ENCODE data around the gene TIGD1.

Gene TIGD1

GRCh38 chr2:232588031-232588430, 37.7 kb upstream of the TIGD1 start:
- TF ChIP-seq CTCF (IDR thresholded peaks at IDR 0.05; ENCODE audit: low read depth, low read length), result no peak
- H3K4me3 ChIP-seq (ENCODE audit: low read depth, low read length), result no peak overlapping the region

- no peak for TF ChIP-seq CTCF (IDR thresholded peaks at IDR 0.05; ENCODE audit: low read depth, low read length)
- no peak overlapping the region for H3K4me3 ChIP-seq (ENCODE audit: low read depth, low read length)
Observed at GRCh38 chr2:232587512-232587911, 37.2 kb upstream of the TIGD1 start.

- H3K4me3 ChIP-seq (ENCODE audit: low read depth, low read length), result no peak overlapping the region
- no peak for TF ChIP-seq CTCF (IDR thresholded peaks at IDR 0.05; ENCODE audit: low read depth, low read length)
Observed at GRCh38 chr2:232586943-232587505, 36.7 kb upstream of the TIGD1 start.

GRCh38 chr2:232584238-232584637, 33.9 kb upstream of the TIGD1 start:
- no peak for TF ChIP-seq CTCF (IDR thresholded peaks at IDR 0.05; ENCODE audit: low read depth, low read length)
- no peak overlapping the region for H3K4me3 ChIP-seq (ENCODE audit: low read depth, low read length)

- H3K4me3 ChIP-seq (ENCODE audit: low read depth, low read length), result no peak overlapping the region
- no peak for TF ChIP-seq CTCF (IDR thresholded peaks at IDR 0.05; ENCODE audit: low read depth, low read length)
Observed at GRCh38 chr2:232581725-232582124, 31.4 kb upstream of the TIGD1 start.

- no peak for TF ChIP-seq CTCF (IDR thresholded peaks at IDR 0.05; ENCODE audit: low read depth, low read length)
Observed at GRCh38 chr2:232580648-232580981, 30.3 kb upstream of the TIGD1 start.

GRCh38 chr2:232578626-232579025, 28.3 kb upstream of the TIGD1 start:
- H3K4me3 ChIP-seq (ENCODE audit: low read depth, low read length), result no peak overlapping the region
- TF ChIP-seq CTCF (IDR thresholded peaks at IDR 0.05; ENCODE audit: low read depth, low read length), result no peak

More at GRCh38 chr2:232580648-232580981, 30.3 kb upstream of the TIGD1 start:
- no peak overlapping the region for H3K4me3 ChIP-seq (ENCODE audit: low read depth, low read length)
